Body of pancreas (tissue), 4 donors: ENCODE measurements around the gene GID8. TPM values are rescaled to one million over a fixed set of nuclear protein-coding genes. Genes with fewer than 3 reads are reported as not detected.

ENCODE experiments used
- ATAC-seq: fragments of 150-250 bp; one replicate; pipeline ENCODE4 v1.9.1; 2016
- DNase-seq, 4 donors: peaks; one replicate each; pipeline ENCODE4 v3.0.0-alpha.2; 2019
- H3K27ac ChIP-seq, 4 donors: fragments of 200-600 bp; sonication (generic); 1 replicate in 3 of 4; 2 replicates in 1 of 4; pipeline versions ENCODE4 v1.5.1 to v1.6.1; 2016 to 2019; ENCODE audit warnings: mild to moderate bottlenecking in 1 of 4, mixed read lengths in 1 of 4, moderate library complexity in 1 of 4
- H3K27me3 ChIP-seq, 2 donors: fragments of 200-600 bp; sonication (generic); one replicate each; pipeline ENCODE4 v1.6.0; 2016; ENCODE audit warnings: mild to moderate bottlenecking in 1 of 2
- H3K36me3 ChIP-seq, 2 donors: fragments of 200-600 bp; sonication (generic); replicated peaks in 1 of 2; 2 replicates each; pipeline ENCODE4 v1.5.1; 2016; ENCODE audit warnings: low read depth in 2 of 2; ENCODE audit not compliant: insufficient read depth in 1 of 2
- H3K4me1 ChIP-seq: fragments of 200-600 bp; sonication (generic); one replicate; pipeline ENCODE4 v1.6.0; 2016
- H3K4me3 ChIP-seq, 2 donors: fragments of 200-600 bp; sonication (generic); 1 replicate in 1 of 2; 2 replicates in 1 of 2; pipeline ENCODE4 v1.5.1; 2016 to 2019
- H3K9me3 ChIP-seq, 3 donors: fragments of 200-600 bp; sonication (generic); 1 replicate in 2 of 3; 2 replicates in 1 of 3; pipeline ENCODE4 v1.5.1; 2016
- POLR2A ChIP-seq, 3 donors: fragments of 450-650 bp; IDR thresholded peaks; one replicate each; pipeline ENCODE4 v1.6.1; 2016; ENCODE audit warnings: antibody characterized with exemption in 3 of 3, mild to moderate bottlenecking in 2 of 3
- WGBS, 2 donors: methylation state at CpG; one replicate each; pipeline ENCODE4 v1.1.5; 2017; 5-methylcytosine and 5-hydroxymethylcytosine counted together
- intact Hi-C: fragments of 100-400 bp; cut with DNase I; formaldehyde crosslinking; loops from one replicate; pipeline ENCODE4 v1.15.1; 2023
- total RNA-seq, 2 donors: library from RNA; depleted of rRNA; stranded (reverse); fragments of >200 nt; gene quantifications; one replicate each; pipeline ENCODE4 v1.1.0, GENCODE V29; 2016
- TF ChIP-seq, protein P1 (sequence below), 7 experiments: fragments of 450-650 bp in 4 of 7; fragments of 200-600 bp in 3 of 7; sonication (generic) in 3 of 7; IDR thresholded peaks; one replicate each; pipeline ENCODE4 v1.5.1; 2016 to 2019; ENCODE audit warnings: antibody characterized with exemption in 7 of 7

GID8 gene
- total RNA-seq, 2 donors from 2014 or later = 26.2 to 29.7 TPM

DNA sequence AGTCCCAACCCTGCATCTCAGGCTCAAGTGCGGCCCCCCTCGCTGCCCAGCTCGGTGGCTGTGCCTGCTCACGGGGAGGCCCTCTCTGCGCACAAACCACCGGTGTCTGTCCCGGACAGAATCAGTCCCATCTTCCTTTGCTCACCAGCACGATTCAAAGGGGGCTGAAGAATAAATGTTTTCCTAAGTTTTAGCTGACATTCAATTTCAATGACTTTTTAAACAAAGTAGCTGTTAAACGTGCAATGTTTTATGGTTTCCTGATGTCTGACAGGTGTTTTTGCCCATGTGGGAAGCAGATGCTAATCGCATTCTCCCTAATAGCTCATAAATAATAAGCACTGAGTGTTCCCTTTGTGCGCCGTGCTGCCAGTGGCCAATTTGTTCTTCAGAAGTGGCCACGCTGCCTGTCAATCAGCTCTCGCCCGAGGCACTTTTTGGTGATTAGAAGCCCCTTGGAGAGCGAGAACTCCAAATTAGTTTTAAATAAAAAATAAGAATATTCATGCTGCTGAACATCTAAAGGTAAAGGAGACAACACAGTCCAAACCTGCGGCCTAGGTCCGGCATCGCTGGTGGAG is 42.5 kb downstream of the GID8 start:
- Histone ChIP-seq H3K36me3 (no peaks in the 10 kb centered on the region), H3K27ac (no peak overlapping the region), H3K4me1 (no peaks in the 10 kb centered on the region), H3K9me3 (no peaks in the 10 kb centered on the region), H3K27me3 (peaks cover 0 to 9% of the 10 kb centered on the region in 2 donors), H3K4me3 (no peak overlapping the region)
- TF ChIP-seq, protein P1, sequence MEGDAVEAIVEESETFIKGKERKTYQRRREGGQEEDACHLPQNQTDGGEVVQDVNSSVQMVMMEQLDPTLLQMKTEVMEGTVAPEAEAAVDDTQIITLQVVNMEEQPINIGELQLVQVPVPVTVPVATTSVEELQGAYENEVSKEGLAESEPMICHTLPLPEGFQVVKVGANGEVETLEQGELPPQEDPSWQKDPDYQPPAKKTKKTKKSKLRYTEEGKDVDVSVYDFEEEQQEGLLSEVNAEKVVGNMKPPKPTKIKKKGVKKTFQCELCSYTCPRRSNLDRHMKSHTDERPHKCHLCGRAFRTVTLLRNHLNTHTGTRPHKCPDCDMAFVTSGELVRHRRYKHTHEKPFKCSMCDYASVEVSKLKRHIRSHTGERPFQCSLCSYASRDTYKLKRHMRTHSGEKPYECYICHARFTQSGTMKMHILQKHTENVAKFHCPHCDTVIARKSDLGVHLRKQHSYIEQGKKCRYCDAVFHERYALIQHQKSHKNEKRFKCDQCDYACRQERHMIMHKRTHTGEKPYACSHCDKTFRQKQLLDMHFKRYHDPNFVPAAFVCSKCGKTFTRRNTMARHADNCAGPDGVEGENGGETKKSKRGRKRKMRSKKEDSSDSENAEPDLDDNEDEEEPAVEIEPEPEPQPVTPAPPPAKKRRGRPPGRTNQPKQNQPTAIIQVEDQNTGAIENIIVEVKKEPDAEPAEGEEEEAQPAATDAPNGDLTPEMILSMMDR (IDR thresholded peaks at IDR 0.05) = no peak
- TF ChIP-seq POLR2A (IDR thresholded peaks at IDR 0.05) = no peak
- ATAC-seq (no peak), DNase-seq (no peak)
- 39 to 46% methylated on average over 17 to 19 of the region's 19 CpGs for WGBS, 2 donors
- intact Hi-C loops = no loop called here

DNA sequence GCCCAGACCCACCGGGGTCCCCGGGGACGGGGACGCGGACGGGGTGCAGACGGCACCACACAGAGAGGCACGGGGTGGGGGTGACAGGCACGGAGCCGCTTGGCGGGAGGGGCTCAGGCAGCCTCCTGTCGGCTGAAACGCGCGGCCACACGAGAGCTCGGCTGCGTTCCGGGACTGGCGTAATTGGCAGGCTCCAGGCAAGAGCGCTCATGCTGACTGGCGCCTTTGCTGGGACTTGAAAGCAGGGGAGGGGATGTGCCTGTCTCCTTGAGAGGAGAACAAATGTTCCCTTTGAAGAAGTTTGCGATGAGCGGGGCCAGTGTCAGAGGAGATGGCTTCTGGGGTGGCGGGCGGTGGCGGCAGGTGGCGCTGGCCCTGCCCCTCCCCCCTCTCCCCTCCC is 43.0 kb downstream of the GID8 start:
- TF ChIP-seq, protein P1 (IDR thresholded peaks at IDR 0.05) = no peak
- no peak for TF ChIP-seq POLR2A (IDR thresholded peaks at IDR 0.05)
- intact Hi-C loops = no loop called here
- DNase-seq = no peak
- H3K9me3 ChIP-seq = no peaks in the 10 kb centered on the region
- no peaks in the 10 kb centered on the region for H3K36me3 ChIP-seq
- H3K27me3 ChIP-seq = peaks cover 0 to 9% of the 10 kb centered on the region in 2 donors
- H3K27ac ChIP-seq = no peak overlapping the region
- 32 to 33% methylated on average over 24 to 28 of the region's 28 CpGs for WGBS, 2 donors
- H3K4me1 ChIP-seq = no peaks in the 10 kb centered on the region
- no peak for ATAC-seq
- no peak overlapping the region for H3K4me3 ChIP-seq

DNA sequence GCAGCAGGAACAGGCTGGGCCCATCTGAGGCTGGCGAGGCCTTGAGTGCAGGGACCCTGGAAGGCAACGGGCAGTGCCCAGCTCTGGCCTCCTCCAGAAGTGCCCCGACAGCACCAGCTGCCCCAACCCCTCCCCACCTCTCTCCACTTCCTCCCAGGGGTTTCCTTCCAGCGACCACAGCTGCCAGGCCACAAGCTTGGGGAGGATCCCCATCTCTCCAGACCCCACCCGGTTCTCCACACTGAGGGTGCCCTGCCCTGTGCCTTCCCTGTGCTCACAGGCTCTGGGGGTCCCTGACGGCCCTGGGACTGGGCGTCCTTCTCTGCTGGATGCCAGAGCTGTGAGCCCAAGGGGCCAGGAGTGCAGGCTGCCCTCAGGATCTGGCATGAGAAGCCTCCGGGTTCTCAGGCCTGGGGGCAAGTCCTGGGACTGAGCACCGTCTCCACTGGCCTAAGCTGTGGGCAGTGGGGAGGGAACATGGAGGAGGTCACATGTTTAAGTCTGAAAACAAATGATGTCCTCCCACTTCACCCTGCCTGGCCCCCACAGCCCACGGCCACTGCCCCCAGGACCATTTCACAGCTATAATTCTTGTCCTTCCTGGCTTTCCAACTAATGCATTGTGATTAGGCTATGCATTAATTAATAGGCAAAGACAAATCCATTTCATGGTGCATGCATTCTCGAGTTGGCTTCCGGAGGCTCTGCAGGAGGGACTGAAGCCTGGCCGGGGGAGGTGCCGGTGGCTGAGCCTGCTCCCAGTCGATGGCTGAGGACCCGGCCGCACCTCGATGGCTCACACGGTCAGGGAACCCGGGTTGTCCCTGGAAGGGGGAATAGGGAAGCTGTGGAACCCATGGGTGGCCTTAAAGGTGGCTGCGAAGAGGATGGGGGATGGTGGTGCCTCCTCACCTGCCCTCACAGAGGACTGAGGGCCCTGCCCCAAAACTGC is 44.5 kb downstream of the GID8 start:
- intact Hi-C loops = no loop called here
- ATAC-seq (no peak), DNase-seq (no peak)
- no peak overlapping the region for H3K27ac ChIP-seq
- no peaks in the 10 kb centered on the region for H3K4me1 ChIP-seq
- no peak overlapping the region for H3K4me3 ChIP-seq
- WGBS, 2 donors = 51 to 55% methylated on average over 17 to 18 of the region's 21 CpGs
- TF ChIP-seq, protein P1 (IDR thresholded peaks at IDR 0.05) = no peak
- no peak for TF ChIP-seq POLR2A (IDR thresholded peaks at IDR 0.05)
- no peaks in the 10 kb centered on the region for H3K36me3 ChIP-seq
- peaks cover 0 to under 1% of the 10 kb centered on the region in 2 donors for H3K27me3 ChIP-seq
- no peaks in the 10 kb centered on the region for H3K9me3 ChIP-seq

DNA sequence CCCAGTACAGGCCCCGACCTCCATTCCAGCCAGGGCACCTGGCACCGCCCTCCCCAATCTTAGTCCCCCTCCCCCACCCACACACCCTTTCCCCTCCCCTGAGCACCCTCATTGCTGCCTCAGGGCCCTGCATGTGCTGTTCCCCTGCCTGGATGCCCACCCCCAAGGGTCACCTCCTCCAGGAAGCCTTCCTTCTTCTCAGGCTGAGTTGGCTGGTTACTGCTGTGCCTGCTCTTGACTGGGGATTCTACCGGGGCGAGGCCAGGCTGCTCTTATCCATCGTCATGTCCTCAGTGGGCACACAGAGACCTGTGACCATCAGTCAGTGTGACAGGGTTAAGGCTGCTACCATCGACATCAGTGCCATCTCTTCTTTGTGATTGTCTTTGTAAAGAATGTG is 45.3 kb downstream of the GID8 start:
- Histone ChIP-seq H3K4me3 (no peak overlapping the region), H3K27me3 (no peaks in the 10 kb centered on the region), H3K4me1 (no peaks in the 10 kb centered on the region), H3K36me3 (no peaks in the 10 kb centered on the region), H3K27ac (no peak overlapping the region), H3K9me3 (no peaks in the 10 kb centered on the region)
- DNase-seq (no peak), ATAC-seq (no peak)
- intact Hi-C loops = no loop called here
- WGBS, 2 donors = 69 to 75% methylated on average over 6 of the region's 6 CpGs
- TF ChIP-seq POLR2A (IDR thresholded peaks at IDR 0.05) = no peak
- TF ChIP-seq, protein P1 (IDR thresholded peaks at IDR 0.05) = no peak
